Omental fat pad (tissue), 4 donors: ENCODE measurements around the gene ADGRE2. TPM values are rescaled to one million over a fixed set of nuclear protein-coding genes. Genes with fewer than 3 reads are reported as not detected.

ENCODE experiments used
- ATAC-seq: fragments of 150-250 bp; one replicate; pipeline ENCODE4 v1.9.1; 2016; ENCODE audit warnings: mild to moderate bottlenecking, moderate library complexity; ENCODE audit not compliant: low FRiP score
- DNase-seq: peaks from one replicate; pipeline ENCODE4 v3.0.0-alpha.2; 2019; ENCODE audit warnings: low spot score
- total RNA-seq, 4 donors: library from RNA; depleted of rRNA; stranded (reverse); fragments of >200 nt; gene quantifications; one replicate each; pipeline ENCODE4 v1.1.0, GENCODE V29; 2016
- TF ChIP-seq, protein P1 (sequence below), 3 donors: fragments of 450-650 bp; IDR thresholded peaks; one replicate each; pipeline ENCODE4 v1.5.1; 2016 to 2017; ENCODE audit warnings: antibody characterized with exemption in 3 of 3, mild to moderate bottlenecking in 3 of 3, moderate library complexity in 2 of 3

The ADGRE2 gene
- total RNA-seq, 4 donors from 2014 or later, result 1.9 to 35.2 (median 12.6) TPM

DNA sequence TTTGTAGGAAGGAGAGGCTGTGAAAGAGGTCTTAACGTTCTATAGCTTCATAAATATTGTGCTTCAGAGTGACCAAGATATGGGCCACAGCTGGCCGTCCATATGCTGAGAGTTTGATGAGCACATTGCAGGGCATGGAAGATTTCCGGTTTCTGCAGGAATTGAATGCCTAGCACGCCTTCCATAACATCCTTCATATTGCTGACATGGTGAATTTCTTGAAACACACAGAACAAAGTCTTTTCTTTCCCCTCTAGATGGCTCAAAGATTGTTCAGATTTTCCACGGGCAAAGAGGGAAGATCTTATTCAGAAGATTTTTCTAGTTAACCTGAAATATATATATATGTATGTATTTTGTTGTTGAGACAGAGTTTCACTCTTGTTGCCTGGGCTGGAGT lies 42.4 kb downstream of the ADGRE2 start:
- TF ChIP-seq, protein P1, sequence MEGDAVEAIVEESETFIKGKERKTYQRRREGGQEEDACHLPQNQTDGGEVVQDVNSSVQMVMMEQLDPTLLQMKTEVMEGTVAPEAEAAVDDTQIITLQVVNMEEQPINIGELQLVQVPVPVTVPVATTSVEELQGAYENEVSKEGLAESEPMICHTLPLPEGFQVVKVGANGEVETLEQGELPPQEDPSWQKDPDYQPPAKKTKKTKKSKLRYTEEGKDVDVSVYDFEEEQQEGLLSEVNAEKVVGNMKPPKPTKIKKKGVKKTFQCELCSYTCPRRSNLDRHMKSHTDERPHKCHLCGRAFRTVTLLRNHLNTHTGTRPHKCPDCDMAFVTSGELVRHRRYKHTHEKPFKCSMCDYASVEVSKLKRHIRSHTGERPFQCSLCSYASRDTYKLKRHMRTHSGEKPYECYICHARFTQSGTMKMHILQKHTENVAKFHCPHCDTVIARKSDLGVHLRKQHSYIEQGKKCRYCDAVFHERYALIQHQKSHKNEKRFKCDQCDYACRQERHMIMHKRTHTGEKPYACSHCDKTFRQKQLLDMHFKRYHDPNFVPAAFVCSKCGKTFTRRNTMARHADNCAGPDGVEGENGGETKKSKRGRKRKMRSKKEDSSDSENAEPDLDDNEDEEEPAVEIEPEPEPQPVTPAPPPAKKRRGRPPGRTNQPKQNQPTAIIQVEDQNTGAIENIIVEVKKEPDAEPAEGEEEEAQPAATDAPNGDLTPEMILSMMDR (IDR thresholded peaks at IDR 0.05), result no peak
- no peak for DNase-seq
- no peak for ATAC-seq

DNA sequence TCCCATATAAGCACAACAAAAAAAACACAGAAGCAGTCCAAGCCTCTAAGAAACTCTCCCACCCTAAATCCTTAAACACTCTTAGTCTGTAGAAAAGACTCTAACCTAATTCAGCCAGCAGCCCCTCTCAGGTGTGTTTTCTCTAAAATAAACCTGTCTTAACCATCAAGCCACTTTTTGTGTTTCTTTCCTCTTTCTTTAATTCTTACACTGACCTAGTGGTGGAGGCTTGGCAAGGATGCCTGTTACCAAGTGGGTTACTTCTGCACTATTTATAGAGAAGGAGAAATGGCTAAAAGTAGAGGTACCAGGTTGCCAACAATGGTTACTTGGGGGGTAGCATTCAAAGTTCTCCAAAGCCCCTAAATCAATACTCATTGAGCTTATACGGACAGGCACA lies 44.8 kb downstream of the ADGRE2 start:
- DNase-seq (no peak), ATAC-seq (no peak)
- TF ChIP-seq, protein P1 (IDR thresholded peaks at IDR 0.05), result no peak

DNA sequence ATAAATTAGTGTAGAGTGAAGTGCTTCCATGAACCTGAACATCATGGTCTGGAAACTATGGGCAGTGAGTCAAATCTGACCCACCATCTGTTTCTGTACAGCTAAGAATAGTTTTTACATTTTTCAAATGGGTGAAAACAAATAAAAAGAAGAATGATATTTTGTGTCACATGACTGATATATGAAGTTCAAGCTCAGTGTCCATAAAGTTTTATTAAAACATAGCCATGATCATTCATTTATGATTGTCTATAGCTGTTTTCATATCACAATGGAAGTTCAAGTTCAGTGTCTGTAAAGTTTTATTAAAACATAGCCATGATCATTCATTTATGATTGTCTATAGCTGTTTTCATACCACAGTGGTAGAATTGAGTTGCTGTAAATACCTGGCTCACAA lies 45.9 kb downstream of the ADGRE2 start:
- DNase-seq, result no peak
- TF ChIP-seq, protein P1 (IDR thresholded peaks at IDR 0.05), result no peak
- ATAC-seq, result no peak

- TF ChIP-seq, protein P1 (IDR thresholded peaks at IDR 0.05), result no peak
- ATAC-seq, result no peak
These were observed 47.2 kb downstream of the ADGRE2 start for GRCh38 chr19:14731200-14731599.

DNA sequence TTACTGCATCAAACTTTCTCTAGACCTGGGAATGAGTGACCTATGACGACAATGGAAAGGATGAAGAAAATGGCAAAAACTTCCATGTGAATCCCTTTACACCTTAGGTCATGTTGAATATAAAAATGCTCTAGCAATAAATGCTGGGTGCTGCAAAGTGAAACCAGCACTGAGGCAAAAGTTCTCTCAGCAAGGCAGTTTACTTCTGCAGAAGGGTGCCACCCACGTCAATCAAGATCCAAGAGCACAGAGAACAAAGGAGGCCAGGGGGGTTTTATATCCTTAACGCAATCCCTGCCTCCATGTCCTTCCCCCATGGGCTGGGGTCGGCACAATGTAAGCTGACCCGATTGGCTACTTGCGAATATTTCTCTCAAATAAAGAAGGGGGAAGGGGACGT lies 49.8 kb downstream of the ADGRE2 start:
- ATAC-seq (no peak), DNase-seq (no peak)
- TF ChIP-seq, protein P1 (IDR thresholded peaks at IDR 0.05), result no peak

More at GRCh38 chr19:14731200-14731599, 47.2 kb downstream of the ADGRE2 start:
- DNase-seq, result no peak

DNA sequence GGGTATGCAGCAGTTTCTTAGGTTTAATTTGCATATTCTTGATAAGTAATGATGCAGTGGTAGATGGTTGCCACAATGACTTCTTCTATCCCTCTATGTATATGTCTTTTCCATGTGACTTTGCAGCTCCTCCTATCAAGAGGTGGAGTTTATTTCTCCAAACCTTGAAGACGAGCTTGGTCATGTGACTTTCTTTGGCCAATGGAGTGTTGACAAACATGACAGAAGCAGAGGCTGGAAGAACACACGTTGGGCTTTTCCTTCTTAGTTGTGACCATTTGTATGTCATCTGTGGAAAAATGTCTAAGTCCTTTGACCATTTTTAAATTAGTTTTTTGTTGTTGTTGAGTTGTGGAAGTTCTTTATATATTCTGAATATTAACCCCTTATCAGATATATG lies 56.2 kb downstream of the ADGRE2 start:
- DNase-seq, result no peak
- TF ChIP-seq, protein P1 (IDR thresholded peaks at IDR 0.05), result no peak

DNA sequence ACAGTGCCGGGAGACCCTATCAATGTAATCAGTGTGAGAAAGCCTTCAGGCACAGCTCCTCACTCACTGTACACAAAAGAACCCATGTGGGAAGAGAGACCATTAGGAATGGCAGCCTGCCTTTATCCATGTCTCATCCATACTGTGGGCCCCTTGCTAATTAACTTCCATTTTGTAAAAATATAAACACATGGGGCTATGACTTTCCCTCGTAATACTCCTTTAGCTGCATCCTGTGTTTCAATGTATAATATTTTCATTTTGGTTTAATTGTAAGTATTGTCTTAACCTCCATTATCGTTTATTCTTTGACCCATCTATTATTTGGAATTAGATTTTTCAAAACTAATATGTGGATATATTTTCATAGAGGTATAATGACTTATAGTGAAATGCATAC lies 59.2 kb downstream of the ADGRE2 start:
- TF ChIP-seq, protein P1 (IDR thresholded peaks at IDR 0.05), result no peak
- DNase-seq (no peak), ATAC-seq (no peak)

More for the DNA sequence above, 56.2 kb downstream of the ADGRE2 start:
- no peak for ATAC-seq
